ENCODE data around the gene SPSB3.
A peak's percentile ranks its signal among the peaks of the same experiment; 100 is the strongest.

SPSB3 gene

GRCh38 chr16:1825864-1826690, 43.7 kb upstream of the SPSB3 start:
- no peak for DNase-seq (ENCODE audit: low read depth)

GRCh38 chr16:1825381-1825863, 43.1 kb upstream of the SPSB3 start:
- peak overlapping the region; percentile 100 for H3K4me3 ChIP-seq (ENCODE audit: low read depth, low read length)
- no peak for TF ChIP-seq CTCF (conservative IDR thresholded peaks at IDR 0.05; ENCODE audit: low read depth, low read length)
- no peak for DNase-seq (ENCODE audit: low read depth)

More at GRCh38 chr16:1825864-1826690, 43.7 kb upstream of the SPSB3 start:
- H3K4me3 ChIP-seq (ENCODE audit: low read depth, low read length): peak overlapping the region; percentile 100
- TF ChIP-seq CTCF (conservative IDR thresholded peaks at IDR 0.05; ENCODE audit: low read depth, low read length): no peak

- no peak overlapping the region for H3K4me3 ChIP-seq (ENCODE audit: low read depth, low read length)
- peak; percentile 37 for TF ChIP-seq CTCF (conservative IDR thresholded peaks at IDR 0.05; ENCODE audit: low read depth, low read length)
- peak; percentile 61 for DNase-seq (ENCODE audit: low read depth)
Observed at GRCh38 chr16:1823821-1824220, 41.5 kb upstream of the SPSB3 start.

- no peak overlapping the region for H3K4me3 ChIP-seq (ENCODE audit: low read depth, low read length)
- DNase-seq (ENCODE audit: low read depth): no peak
- TF ChIP-seq CTCF (conservative IDR thresholded peaks at IDR 0.05; ENCODE audit: low read depth, low read length): no peak
Observed at GRCh38 chr16:1822801-1823200, 40.4 kb upstream of the SPSB3 start.

- DNase-seq (ENCODE audit: low read depth): no peak
- H3K4me3 ChIP-seq (ENCODE audit: low read depth, low read length): no peak overlapping the region
- no peak for TF ChIP-seq CTCF (conservative IDR thresholded peaks at IDR 0.05; ENCODE audit: low read depth, low read length)
Observed at GRCh38 chr16:1821861-1822611, 39.7 kb upstream of the SPSB3 start.

GRCh38 chr16:1820946-1821290, 38.5 kb upstream of the SPSB3 start:
- no peak for TF ChIP-seq CTCF (conservative IDR thresholded peaks at IDR 0.05; ENCODE audit: low read depth, low read length)
- no peak for DNase-seq (ENCODE audit: low read depth)
- H3K4me3 ChIP-seq (ENCODE audit: low read depth, low read length): no peak overlapping the region
